Liver (tissue), 9 donors: ENCODE data around the gene RBFOX1. TPM values are rescaled to one million over a fixed set of nuclear protein-coding genes. Genes with fewer than 3 reads are reported as not detected.

Experiments
- DNase-seq: peaks from one replicate; pipeline ENCODE4 v3.0.0-alpha.2; 2017; ENCODE audit warnings: low spot score
- H3K27ac ChIP-seq, 2 donors: one replicate each; pipeline ENCODE4 v1.7.0; 2013; ENCODE audit warnings: inconsistent platforms in 2 of 2, low read length in 2 of 2, control low read depth in 1 of 2, low read depth in 1 of 2, mild to moderate bottlenecking in 1 of 2
- H3K27me3 ChIP-seq, 4 donors: one replicate each; pipeline versions ENCODE4 v1.6.1 to v1.7.0; 2013; ENCODE audit warnings: low read length in 3 of 4, inconsistent platforms in 1 of 4, mild to moderate bottlenecking in 1 of 4, moderate library complexity in 1 of 4; ENCODE audit not compliant: control insufficient read depth in 4 of 4, insufficient read depth in 4 of 4
- H3K36me3 ChIP-seq, 4 donors: one replicate each; pipeline versions ENCODE4 v1.6.1 to v1.7.0; 2013; ENCODE audit warnings: low read length in 3 of 4, mild to moderate bottlenecking in 3 of 4, low read depth in 1 of 4, moderate library complexity in 1 of 4; ENCODE audit not compliant: control insufficient read depth in 4 of 4, insufficient read depth in 3 of 4
- H3K4me1 ChIP-seq, 4 donors: one replicate each; pipeline versions ENCODE4 v1.6.1 to v1.7.0; 2013; ENCODE audit warnings: low read length in 3 of 4, mild to moderate bottlenecking in 3 of 4, moderate library complexity in 1 of 4; ENCODE audit not compliant: control insufficient read depth in 4 of 4, insufficient read depth in 4 of 4
- H3K4me3 ChIP-seq, 3 donors: one replicate each; pipeline versions ENCODE4 v1.6.1 to v1.7.0; 2013; ENCODE audit warnings: low read length in 3 of 3, control low read depth in 1 of 3, low read depth in 1 of 3, mild to moderate bottlenecking in 1 of 3
- H3K9ac ChIP-seq, 2 donors: one replicate each; pipeline ENCODE4 v1.7.0; 2013; ENCODE audit warnings: low read length in 2 of 2, mild to moderate bottlenecking in 2 of 2, moderate library complexity in 2 of 2, control low read depth in 1 of 2, low read depth in 1 of 2
- H3K9me3 ChIP-seq, 4 donors: one replicate each; pipeline versions ENCODE4 v1.6.1 to v1.7.0; 2013; ENCODE audit warnings: low read length in 3 of 4; ENCODE audit not compliant: control insufficient read depth in 4 of 4
- ATF3 ChIP-seq: IDR thresholded peaks from 2 replicates; pipeline ENCODE4 v1.6.1; 2016; ENCODE audit warnings: antibody characterized with exemption
- CTCF ChIP-seq: fragments of 150-350 bp; IDR thresholded peaks from 2 replicates; pipeline ENCODE4 v1.5.1; 2017; ENCODE audit warnings: improper control_type of control experiment, low read depth, low read length; ENCODE audit not compliant: missing input control
- EGR1 ChIP-seq, 2 donors: IDR thresholded peaks; 2 replicates each; pipeline ENCODE4 v1.6.1; 2016 to 2018; ENCODE audit warnings: antibody characterized with exemption in 2 of 2, low read depth in 2 of 2
- FOXA1 ChIP-seq: IDR thresholded peaks from 2 replicates; pipeline ENCODE4 v1.6.1; 2016; ENCODE audit warnings: antibody characterized with exemption
- FOXA2 ChIP-seq: IDR thresholded peaks from 2 replicates; pipeline ENCODE4 v1.6.1; 2016; ENCODE audit warnings: antibody characterized with exemption
- GABPA ChIP-seq, 2 donors: IDR thresholded peaks in 1 of 2; conservative IDR thresholded peaks in 1 of 2; 2 replicates each; pipeline ENCODE4 v1.6.1; 2016; ENCODE audit warnings: antibody characterized with exemption in 2 of 2, mild to moderate bottlenecking in 1 of 2, moderate library complexity in 1 of 2
- HNF4A ChIP-seq, 2 donors: conservative IDR thresholded peaks; 2 replicates each; pipeline ENCODE4 v1.6.1; 2016; ENCODE audit warnings: antibody characterized with exemption in 2 of 2, mild to moderate bottlenecking in 2 of 2
- HNF4G ChIP-seq: IDR thresholded peaks from 2 replicates; pipeline ENCODE4 v1.6.1; 2016; ENCODE audit warnings: antibody characterized with exemption
- JUND ChIP-seq, 2 donors: IDR thresholded peaks; 2 replicates each; pipeline ENCODE4 v1.6.1; 2016; ENCODE audit warnings: antibody characterized with exemption in 2 of 2
- MAX ChIP-seq: IDR thresholded peaks from 2 replicates; pipeline ENCODE4 v1.6.1; 2016; ENCODE audit warnings: antibody characterized with exemption
- NR2F2 ChIP-seq: IDR thresholded peaks from 2 replicates; pipeline ENCODE4 v1.6.1; 2016; ENCODE audit warnings: antibody characterized with exemption
- RAD21 ChIP-seq, 2 donors: IDR thresholded peaks; 2 replicates each; pipeline ENCODE4 v1.6.1; 2016; ENCODE audit warnings: antibody characterized with exemption in 2 of 2, mild to moderate bottlenecking in 2 of 2
- REST ChIP-seq: IDR thresholded peaks from 2 replicates; pipeline ENCODE4 v1.6.1; 2016; ENCODE audit warnings: antibody characterized with exemption, mild to moderate bottlenecking
- RXRA ChIP-seq, 2 donors: IDR thresholded peaks; 2 replicates each; pipeline ENCODE4 v1.6.1; 2017 to 2018; ENCODE audit warnings: antibody characterized with exemption in 2 of 2, mild to moderate bottlenecking in 1 of 2
- SP1 ChIP-seq: IDR thresholded peaks from 2 replicates; pipeline ENCODE4 v1.6.1; 2018; ENCODE audit warnings: antibody characterized with exemption, mild to moderate bottlenecking
- TAF1 ChIP-seq: conservative IDR thresholded peaks from 2 replicates; pipeline ENCODE4 v1.6.1; 2016; ENCODE audit warnings: antibody characterized with exemption, mild to moderate bottlenecking
- YY1 ChIP-seq: IDR thresholded peaks from 2 replicates; pipeline ENCODE4 v1.6.1; 2016; ENCODE audit warnings: antibody characterized with exemption, mild to moderate bottlenecking
- ZBTB33 ChIP-seq: IDR thresholded peaks from 2 replicates; pipeline ENCODE4 v1.6.1; 2016; ENCODE audit warnings: antibody characterized with exemption
- WGBS: extraction: QIAGEN DNeasy Blood & Tissue Kit; methylation state at CpG from one replicate; pipeline ENCODE4 v1.1.7; 2013; 5-methylcytosine and 5-hydroxymethylcytosine counted together
- polyA plus RNA-seq, 2 donors: library from polyadenylated mRNA; stranded (reverse) in 1 of 2; unstranded in 1 of 2; fragments of 200-250 nt in 1 of 2; fragments of >200 nt in 1 of 2; fragmentation: Nextera tagmentation in 1 of 2; extraction: Ambion mirVana in 1 of 2; gene quantifications; one replicate each; pipeline versions ENCODE4 v1.2.1 to v1.2.3, GENCODE V29; 2013 to 2015
- total RNA-seq, 2 donors: library from RNA; depleted of rRNA; stranded (reverse); fragments of >200 nt; gene quantifications; one replicate each; pipeline ENCODE4 v1.2.3, GENCODE V29; 2014
- donor health status: healthy.
- donor health status: healthy.
- donor health status: healthy.
- donor health status: healthy.
- donor health status: healthy.

The RBFOX1 gene
- total and polyA plus RNA-seq, 4 donors: not detected

- no peaks in the 10 kb centered on the region for H3K36me3 ChIP-seq
- H3K27me3 ChIP-seq: peaks cover 0 to 4% (median 0%) of the 10 kb centered on the region in 4 donors
- no peak overlapping the region for H3K4me3 ChIP-seq
- H3K9ac ChIP-seq: no peak overlapping the region
- 64% methylated on average over 4 of the region's 4 CpGs for WGBS
- TF ChIP-seq TAF1 (no peak), MAX (no peak), SP1 (no peak), ZBTB33 (no peak), YY1 (no peak), FOXA1 (no peak), HNF4A (conservative IDR thresholded peaks at IDR 0.05) (no peak), FOXA2 (no peak), HNF4G (no peak), CTCF (no peak), EGR1 (IDR thresholded peaks at IDR 0.05; ENCODE audit: low read depth in 2 of 2) (no peak), RXRA (IDR thresholded peaks at IDR 0.05) (no peak), REST (no peak), JUND (IDR thresholded peaks at IDR 0.05) (no peak), ATF3 (no peak), RAD21 (IDR thresholded peaks at IDR 0.05) (no peak), GABPA (IDR thresholded peaks at IDR 0.05 in 1 of 2, conservative IDR thresholded peaks at IDR 0.05 in 1 of 2) (no peak), NR2F2 (no peak)
- H3K9me3 ChIP-seq: no peaks in the 10 kb centered on the region
- DNase-seq: no peak
- no peaks in the 10 kb centered on the region for H3K4me1 ChIP-seq
- no peak overlapping the region for H3K27ac ChIP-seq
Observed at GRCh38 chr16:7583396-7583795, 250.8 kb downstream of the RBFOX1 start.
